ENCODE data around the gene RAB11FIP4.

DNA sequence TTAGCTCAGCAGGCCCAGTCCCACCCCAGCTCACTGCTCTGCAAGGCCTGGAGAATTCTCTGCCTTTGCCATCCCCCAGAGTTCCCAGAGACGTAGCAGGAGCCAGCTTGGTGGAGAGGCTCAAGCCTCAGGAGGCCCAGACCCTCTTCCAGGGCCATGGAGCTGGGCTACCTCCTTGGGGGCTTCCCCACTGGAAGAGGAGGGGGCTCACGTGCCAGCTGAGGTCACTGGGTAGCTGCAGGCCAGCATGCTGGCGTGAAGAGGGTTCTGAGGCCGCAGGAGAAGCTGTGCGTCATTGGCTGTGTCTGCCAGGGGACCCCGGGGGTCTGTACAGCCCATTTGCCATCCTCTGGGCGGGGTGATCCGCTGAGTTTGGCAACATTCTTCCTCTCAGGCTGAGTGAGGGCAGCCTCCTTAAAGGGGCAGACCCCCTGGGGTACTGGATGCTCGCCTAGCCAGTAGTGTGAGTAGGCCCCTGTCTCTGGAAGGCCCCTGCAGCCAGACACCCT lies 131.6 kb downstream of the RAB11FIP4 start:
- no peak for TF ChIP-seq EZH2 (IDR thresholded peaks at IDR 0.05)
- no peak for TF ChIP-seq POLR2AphosphoS5 (IDR thresholded peaks at IDR 0.05; ENCODE audit: borderline replicate concordance, low read depth, low read length)

All from SK-N-MC (cell line).